Skeletal muscle satellite cell (primary cell): ENCODE data around the gene SPAG8. TPM values are rescaled to one million over a fixed set of nuclear protein-coding genes. Genes with fewer than 3 reads are reported as not detected.

Source experiments
- H3K27me3 ChIP-seq: 2 replicates; pipeline ENCODE4 v1.7.0; 2013; ENCODE audit warnings: low read length; ENCODE audit not compliant: control insufficient read depth, insufficient read depth
- H3K36me3 ChIP-seq: 2 replicates; pipeline ENCODE4 v1.7.0; 2013; ENCODE audit warnings: mild to moderate bottlenecking, control low read depth, low read length; ENCODE audit not compliant: insufficient read depth
- H3K4me1 ChIP-seq: 2 replicates; pipeline ENCODE4 v1.7.0; 2013; ENCODE audit warnings: low read length; ENCODE audit not compliant: control insufficient read depth, insufficient read depth
- H3K4me2 ChIP-seq: 2 replicates; pipeline ENCODE4 v1.7.0; 2013; ENCODE audit warnings: mild to moderate bottlenecking, low read length
- H3K4me3 ChIP-seq: 2 replicates; pipeline ENCODE4 v1.7.0; 2013; ENCODE audit warnings: low read length
- H3K9ac ChIP-seq: 2 replicates; pipeline ENCODE4 v1.7.0; 2013; ENCODE audit warnings: mild to moderate bottlenecking, low read depth, low read length, moderate library complexity
- H3K9me3 ChIP-seq: replicated peaks from 2 replicates; pipeline ENCODE4 v1.7.0; 2013; ENCODE audit warnings: mild to moderate bottlenecking, control low read depth, low read length
- small RNA-seq: library from RNA; depleted of rRNA; stranded (forward); fragments of <200 nt; gene quantifications from one replicate; pipeline ENCODE3, GENCODE V24; 2012

The SPAG8 gene

GRCh38 chr9:35763803-35764202 lies 48.3 kb downstream of the SPAG8 start:
- Histone ChIP-seq H3K9me3 (no peaks in the 10 kb centered on the region), H3K36me3 (no peaks in the 10 kb centered on the region), H3K4me1 (peaks cover 7% of the 10 kb centered on the region), H3K4me2 (no peak overlapping the region), H3K9ac (no peak overlapping the region), H3K27me3 (no peaks in the 10 kb centered on the region), H3K4me3 (no peak overlapping the region)

- no peaks in the 10 kb centered on the region for H3K27me3 ChIP-seq
- peaks cover 7% of the 10 kb centered on the region for H3K4me1 ChIP-seq
- no peaks in the 10 kb centered on the region for H3K36me3 ChIP-seq
- H3K4me3 ChIP-seq = no peak overlapping the region
- no peak overlapping the region for H3K4me2 ChIP-seq
- no peak overlapping the region for H3K9ac ChIP-seq
- no peaks in the 10 kb centered on the region for H3K9me3 ChIP-seq
Measured at GRCh38 chr9:35763181-35763580, 48.9 kb downstream of the SPAG8 start.

DNA sequence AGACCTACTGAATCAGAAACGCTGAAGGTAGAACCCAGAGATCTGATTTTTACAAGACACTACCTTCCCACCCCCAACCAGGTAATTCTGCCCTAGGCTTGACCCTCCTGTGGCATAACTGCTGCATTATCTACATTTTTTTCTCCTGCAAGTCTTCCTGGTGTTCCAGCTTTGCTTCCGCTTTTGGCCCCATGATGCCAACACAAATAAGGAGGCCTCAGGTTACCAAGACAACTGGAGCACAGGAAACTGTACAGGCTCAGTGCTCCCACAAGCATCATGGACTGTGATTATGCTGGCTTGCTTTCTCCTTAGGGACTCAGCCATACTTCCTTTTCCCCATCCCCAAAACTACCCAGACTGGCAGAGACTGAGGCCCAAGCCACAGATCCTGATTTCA lies 51.4 kb downstream of the SPAG8 start:
- no peaks in the 10 kb centered on the region for H3K9me3 ChIP-seq
- H3K4me1 ChIP-seq = peaks cover 23% of the 10 kb centered on the region
- no peak overlapping the region for H3K9ac ChIP-seq
- H3K4me3 ChIP-seq = no peak overlapping the region
- no peaks in the 10 kb centered on the region for H3K36me3 ChIP-seq
- no peak overlapping the region for H3K4me2 ChIP-seq
- H3K27me3 ChIP-seq = no peaks in the 10 kb centered on the region

DNA sequence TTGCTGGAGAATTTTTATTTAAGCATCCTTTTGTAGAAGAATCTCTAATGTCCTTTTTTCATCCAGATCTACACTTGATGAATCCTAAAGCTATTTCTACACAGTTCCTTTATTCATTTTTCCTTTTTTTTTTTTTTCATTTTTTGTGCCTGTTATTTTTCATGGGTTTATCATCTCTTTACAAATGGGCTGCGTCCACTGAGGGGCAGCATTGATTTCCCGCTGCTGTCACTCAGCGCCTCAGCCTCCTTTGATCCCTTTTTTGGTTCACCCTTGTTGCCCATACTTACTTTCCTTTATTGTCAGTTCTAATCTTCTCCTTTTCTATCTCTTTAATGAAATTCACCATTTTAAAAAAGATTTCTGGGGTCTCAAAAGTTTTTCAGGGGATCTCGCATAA lies 52.3 kb downstream of the SPAG8 start:
- H3K4me3 ChIP-seq = no peak overlapping the region

More for the DNA sequence above, 52.3 kb downstream of the SPAG8 start:
- Histone ChIP-seq H3K27me3 (no peaks in the 10 kb centered on the region), H3K4me2 (no peak overlapping the region), H3K9ac (no peak overlapping the region), H3K9me3 (no peaks in the 10 kb centered on the region), H3K4me1 (peaks cover 23% of the 10 kb centered on the region), H3K36me3 (peaks cover under 1% of the 10 kb centered on the region)

Small RNAs within 50 kb of the gene (small RNA-seq; reads per million reads assigned to genes)
- gene HINT2 = not detected
